Omental fat pad (tissue), 4 donors: ENCODE results near the gene ARID3B. TPM values are rescaled to one million over a fixed set of nuclear protein-coding genes. Genes with fewer than 3 reads are reported as not detected.
"Not testable (repeated sequence)": the region's sequence is repeated elsewhere in the genome, so short reads cannot be mapped to it uniquely, and the experiment has no call there.

Experiments
- ATAC-seq: fragments of 150-250 bp; one replicate; pipeline ENCODE4 v1.9.1; 2016; ENCODE audit warnings: mild to moderate bottlenecking, moderate library complexity; ENCODE audit not compliant: low FRiP score
- DNase-seq: peaks from one replicate; pipeline ENCODE4 v3.0.0-alpha.2; 2019; ENCODE audit warnings: low spot score
- total RNA-seq, 4 donors: library from RNA; depleted of rRNA; stranded (reverse); fragments of >200 nt; gene quantifications; one replicate each; pipeline ENCODE4 v1.1.0, GENCODE V29; 2016
- TF ChIP-seq, protein P1 (sequence below), 3 donors: fragments of 450-650 bp; IDR thresholded peaks; one replicate each; pipeline ENCODE4 v1.5.1; 2016 to 2017; ENCODE audit warnings: antibody characterized with exemption in 3 of 3, mild to moderate bottlenecking in 3 of 3, moderate library complexity in 2 of 3

The ARID3B gene
- total RNA-seq, 4 donors from 2014 or later = 2.2 to 16.9 (median 4.3) TPM

DNA sequence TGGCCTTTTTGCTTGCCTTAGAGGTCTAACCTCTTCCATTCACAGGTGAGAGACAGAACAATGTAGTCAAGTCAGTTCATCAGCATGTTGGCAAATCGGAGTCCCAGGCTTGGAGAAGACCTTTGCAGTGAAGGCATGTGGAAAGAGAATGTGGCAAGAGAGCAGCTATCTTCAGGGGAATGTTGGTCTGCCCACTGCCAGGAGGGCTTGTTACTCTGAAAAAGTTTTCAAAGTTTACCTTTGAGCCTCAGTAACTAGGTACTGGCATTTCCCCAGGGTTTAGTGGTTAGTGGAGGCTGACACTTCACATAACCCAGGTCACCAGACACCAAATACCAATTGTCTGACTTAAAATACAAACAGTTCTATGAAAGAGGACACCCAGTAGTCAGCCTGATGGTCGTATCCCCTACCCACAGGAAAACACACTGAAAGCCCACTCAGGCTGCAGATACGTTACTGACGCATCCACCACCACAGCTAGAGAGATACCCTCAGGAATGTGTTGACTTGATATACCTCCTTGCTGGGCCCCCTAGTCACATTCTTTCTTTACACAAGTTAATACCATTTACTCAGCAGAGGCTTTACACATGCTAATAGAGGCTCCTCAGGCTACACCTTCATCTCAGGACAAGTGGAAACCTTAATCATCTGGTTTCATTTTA, 9.7 kb upstream of the ARID3B start:
- DNase-seq (no peak), ATAC-seq (no peak)
- TF ChIP-seq, protein P1, sequence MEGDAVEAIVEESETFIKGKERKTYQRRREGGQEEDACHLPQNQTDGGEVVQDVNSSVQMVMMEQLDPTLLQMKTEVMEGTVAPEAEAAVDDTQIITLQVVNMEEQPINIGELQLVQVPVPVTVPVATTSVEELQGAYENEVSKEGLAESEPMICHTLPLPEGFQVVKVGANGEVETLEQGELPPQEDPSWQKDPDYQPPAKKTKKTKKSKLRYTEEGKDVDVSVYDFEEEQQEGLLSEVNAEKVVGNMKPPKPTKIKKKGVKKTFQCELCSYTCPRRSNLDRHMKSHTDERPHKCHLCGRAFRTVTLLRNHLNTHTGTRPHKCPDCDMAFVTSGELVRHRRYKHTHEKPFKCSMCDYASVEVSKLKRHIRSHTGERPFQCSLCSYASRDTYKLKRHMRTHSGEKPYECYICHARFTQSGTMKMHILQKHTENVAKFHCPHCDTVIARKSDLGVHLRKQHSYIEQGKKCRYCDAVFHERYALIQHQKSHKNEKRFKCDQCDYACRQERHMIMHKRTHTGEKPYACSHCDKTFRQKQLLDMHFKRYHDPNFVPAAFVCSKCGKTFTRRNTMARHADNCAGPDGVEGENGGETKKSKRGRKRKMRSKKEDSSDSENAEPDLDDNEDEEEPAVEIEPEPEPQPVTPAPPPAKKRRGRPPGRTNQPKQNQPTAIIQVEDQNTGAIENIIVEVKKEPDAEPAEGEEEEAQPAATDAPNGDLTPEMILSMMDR (IDR thresholded peaks at IDR 0.05) = no peak

DNA sequence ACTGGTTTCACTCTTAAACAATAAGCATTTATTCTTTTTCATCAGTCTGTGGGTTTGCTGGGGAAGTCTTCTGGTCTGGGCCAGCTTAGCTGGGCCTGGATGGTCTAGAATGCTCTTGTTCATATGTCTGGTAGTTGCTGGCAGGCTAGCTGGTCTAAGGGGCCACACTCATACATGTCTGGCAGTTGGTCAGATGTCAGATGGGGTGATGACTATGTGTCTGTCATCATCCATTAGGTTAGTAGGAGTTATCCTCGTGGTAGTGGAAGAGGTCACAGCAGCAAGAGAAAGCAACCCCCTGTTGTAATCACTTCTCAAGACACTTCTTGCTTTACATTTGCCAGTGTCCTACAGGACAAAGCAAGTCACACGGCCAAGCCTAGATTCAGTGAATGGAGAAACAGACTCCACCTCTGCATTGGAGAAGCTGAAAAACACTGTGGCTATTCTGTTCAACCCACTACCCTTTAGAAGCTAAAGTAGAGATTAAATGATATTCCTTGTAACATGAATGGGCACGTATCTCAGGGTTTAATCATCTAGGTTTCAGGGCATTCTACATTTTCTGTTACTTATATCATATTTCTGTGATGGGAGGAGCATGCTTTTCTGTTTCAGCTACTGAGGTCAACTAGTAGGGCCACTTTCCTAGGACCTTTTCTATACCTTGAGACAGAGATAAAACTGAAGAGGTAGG, 5.5 kb upstream of the ARID3B start:
- DNase-seq = no peak
- TF ChIP-seq, protein P1 (IDR thresholded peaks at IDR 0.05) = no peak
- ATAC-seq = no peak

DNA sequence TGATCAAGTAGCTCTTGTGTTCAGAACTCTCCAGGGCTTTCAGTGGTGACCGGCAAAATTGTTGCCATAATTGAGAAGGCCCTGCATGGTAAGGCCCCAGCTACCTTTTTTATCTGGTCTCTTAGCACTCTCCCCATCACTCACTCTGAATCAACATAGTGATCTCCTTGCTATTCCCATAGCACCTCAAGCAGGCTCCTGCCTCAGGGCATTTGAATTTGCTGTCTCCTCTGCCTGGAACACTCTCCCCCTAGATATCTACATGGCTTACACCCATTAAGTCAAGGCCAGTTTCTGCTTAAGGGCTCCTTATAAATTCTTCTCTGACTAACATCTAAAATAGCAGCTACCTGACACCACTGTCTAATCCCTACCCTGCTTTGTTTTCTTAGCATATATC, 3.3 kb upstream of the ARID3B start:
- DNase-seq (no peak), ATAC-seq (no peak)
- TF ChIP-seq, protein P1 (IDR thresholded peaks at IDR 0.05) = no peak

DNA sequence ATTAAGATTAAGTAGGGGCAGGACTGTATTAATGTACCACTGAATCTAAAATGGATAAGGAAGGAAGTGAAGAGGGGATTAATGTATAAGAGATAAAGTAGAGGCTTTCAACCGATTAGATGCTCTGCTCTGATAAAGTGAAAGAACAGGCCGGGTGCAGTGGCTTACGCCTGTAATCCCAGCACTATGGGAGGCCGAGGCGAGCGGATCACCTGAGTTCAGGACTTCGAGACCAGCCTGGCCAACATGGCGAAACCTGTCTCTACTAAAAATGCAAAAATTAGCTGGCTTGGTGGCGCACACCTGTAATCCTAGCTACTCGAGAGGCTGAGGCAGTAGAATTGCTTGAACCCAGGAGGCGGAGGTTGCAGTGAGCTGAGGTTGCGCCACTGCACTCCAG, 1.5 kb upstream of the ARID3B start:
- DNase-seq, ATAC-seq: not testable (repeated sequence)

DNA sequence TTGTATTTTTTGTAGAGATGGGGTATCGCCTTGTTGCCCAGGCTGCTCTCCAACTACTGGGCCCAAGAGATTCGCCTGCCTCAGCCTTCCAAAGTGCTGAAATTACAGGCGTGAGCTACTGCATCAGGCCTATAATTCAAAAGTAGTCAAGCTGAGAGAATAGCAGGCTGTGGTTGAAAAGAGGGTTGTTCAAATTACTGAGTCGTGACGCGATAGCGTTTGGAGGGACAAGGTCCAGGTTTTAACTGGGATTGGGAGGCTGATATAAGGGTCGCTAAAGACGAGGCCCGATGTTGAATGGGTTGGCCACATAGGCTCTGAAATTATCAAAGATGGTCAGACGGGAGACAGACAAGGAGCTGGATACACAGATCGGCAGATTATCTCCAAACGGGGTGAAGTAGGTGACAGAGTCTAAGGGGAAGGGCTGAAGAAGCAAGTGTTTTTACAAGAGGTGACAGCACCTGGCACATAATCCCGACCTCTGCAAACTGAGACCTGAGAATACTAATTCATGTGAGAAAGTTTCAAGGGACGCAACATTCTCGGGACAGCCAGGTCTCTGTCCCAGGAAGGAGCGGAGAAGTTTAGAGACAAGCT, 759 bp upstream of the ARID3B start:
- no peak for DNase-seq
- ATAC-seq = no peak
- TF ChIP-seq, protein P1 (IDR thresholded peaks at IDR 0.05) = no peak

DNA sequence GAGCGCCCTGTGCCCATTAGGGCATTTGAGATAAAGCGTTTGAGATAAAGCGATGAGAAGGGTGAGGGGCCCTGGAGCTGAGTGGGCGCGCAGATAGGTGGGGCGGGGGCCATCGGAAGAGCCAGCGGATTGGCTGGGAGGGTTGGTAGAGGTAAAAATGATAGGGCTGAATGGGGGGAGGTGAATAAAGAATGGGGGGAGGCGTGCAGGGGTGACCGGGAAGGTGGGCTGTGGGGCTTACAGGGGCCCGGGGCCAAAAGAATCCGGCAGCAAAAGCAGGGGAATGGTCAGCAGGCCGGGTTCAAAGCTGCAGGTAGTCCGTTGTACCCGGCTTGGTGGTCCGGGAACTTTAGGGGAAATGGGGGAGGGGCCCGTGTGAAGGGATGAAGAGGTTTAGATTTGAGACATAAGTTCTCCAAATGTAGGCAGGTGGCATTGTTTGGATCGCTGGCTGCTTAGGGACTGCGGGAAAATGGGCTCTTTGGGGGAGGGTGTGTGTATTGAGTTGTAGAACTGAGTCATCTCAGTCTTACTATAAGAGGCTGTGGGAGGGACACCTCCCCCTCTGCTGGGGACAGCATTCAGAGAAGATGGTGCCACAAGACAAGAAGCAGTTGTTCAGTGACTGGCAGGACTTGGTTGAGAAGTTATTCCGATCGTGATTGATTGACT, 610 bp downstream of the ARID3B start:
- ATAC-seq (no peak), DNase-seq (peak; percentile 26)
- TF ChIP-seq, protein P1 (IDR thresholded peaks at IDR 0.05) = no peak
